SKM-1 (cell line): ENCODE results near the gene AGXT.

Source experiments
- DNase-seq: peaks from one replicate; lab custom pipeline; 2025; ENCODE audit not compliant: unreplicated experiment; lab: John Stamatoyannopoulos, UW

Gene AGXT

GRCh38 chr2:240896871-240897692 lies 28.5 kb downstream of the AGXT start:
- DNase-seq = no peak

GRCh38 chr2:240898108-240898730 lies 29.6 kb downstream of the AGXT start:
- DNase-seq = no peak

GRCh38 chr2:240898731-240899467 lies 30.3 kb downstream of the AGXT start:
- DNase-seq = no peak

GRCh38 chr2:240899468-240899865 lies 30.8 kb downstream of the AGXT start:
- DNase-seq = no peak

- DNase-seq = no peak
These were observed 31.7 kb downstream of the AGXT start for GRCh38 chr2:240900141-240900860.

GRCh38 chr2:240901986-240902614 lies 33.5 kb downstream of the AGXT start:
- DNase-seq = no peak

- DNase-seq = no peak
These were observed 34.0 kb downstream of the AGXT start for GRCh38 chr2:240902615-240903041.

GRCh38 chr2:240903191-240904060 lies 34.8 kb downstream of the AGXT start:
- no peak for DNase-seq

- no peak for DNase-seq
These were observed 35.9 kb downstream of the AGXT start for GRCh38 chr2:240904216-240905175.

- no peak for DNase-seq
These were observed 36.7 kb downstream of the AGXT start for GRCh38 chr2:240905176-240905781.

GRCh38 chr2:240906141-240906910 lies 37.7 kb downstream of the AGXT start, which contains the start of gene CROCC2:
Gene CROCC2, plus strand, starts transcription at chr2:240906336. Its CDS starts 178 bp downstream, at chr2:240906514.
- DNase-seq = no peak

GRCh38 chr2:240906911-240907590 lies 38.4 kb downstream of the AGXT start:
- DNase-seq = no peak

GRCh38 chr2:240909216-240909974 lies 40.8 kb downstream of the AGXT start:
- DNase-seq = no peak

- DNase-seq = no peak
These were observed 43.1 kb downstream of the AGXT start for GRCh38 chr2:240911641-240912265.
